Adrenal gland (tissue), 12 donors: ENCODE results near the gene CPED1. TPM values are rescaled to one million over a fixed set of nuclear protein-coding genes. Genes with fewer than 3 reads are reported as not detected.
"Not testable (repeated sequence)": the region's sequence is repeated elsewhere in the genome, so short reads cannot be mapped to it uniquely, and the experiment has no call there.

Experiments
- DNase-seq, 7 donors: peaks; one replicate each; pipeline ENCODE4 v3.0.0-alpha.2; 2019 to 2020
- H3K27ac ChIP-seq, 5 donors: fragments of 200-600 bp; sonication (generic) in 4 of 5; 1 replicate in 3 of 5; 2 replicates in 2 of 5; pipeline versions ENCODE4 v1.5.1 to v1.8.0; 2016 to 2020; ENCODE audit warnings: mild to moderate bottlenecking in 1 of 5
- H3K27me3 ChIP-seq: fragments of 200-600 bp; 2 replicates; pipeline ENCODE4 v1.8.0; 2021
- H3K36me3 ChIP-seq, 2 donors: fragments of 200-600 bp; replicated peaks in 1 of 2; 1 replicate in 1 of 2; 2 replicates in 1 of 2; pipeline versions ENCODE4 v1.5.1 to v1.8.0; 2018 to 2022
- H3K4me1 ChIP-seq, 2 donors: fragments of 200-600 bp; replicated peaks in 1 of 2; 1 replicate in 1 of 2; 2 replicates in 1 of 2; pipeline versions ENCODE4 v1.5.1 to v1.8.0; 2018 to 2021
- H3K4me3 ChIP-seq, 4 donors: fragments of 200-600 bp; sonication (generic) in 3 of 4; one replicate each; pipeline ENCODE4 v1.5.1; 2016 to 2018
- H3K9me3 ChIP-seq, 3 donors: fragments of 200-600 bp; sonication (generic) in 1 of 3; replicated peaks in 1 of 3; 1 replicate in 2 of 3; 2 replicates in 1 of 3; pipeline versions ENCODE4 v1.5.1 to v1.8.0; 2016 to 2021
- POLR2A ChIP-seq, 2 donors: fragments of 450-650 bp; IDR thresholded peaks; one replicate each; pipeline ENCODE4 v1.6.1; 2017; ENCODE audit warnings: antibody characterized with exemption in 2 of 2, mild to moderate bottlenecking in 2 of 2, moderate library complexity in 1 of 2
- WGBS, 4 donors: extraction: QIAGEN DNeasy Blood & Tissue Kit in 2 of 4; methylation state at CpG; one replicate each; pipeline versions ENCODE4 v1.1.5 to v1.1.7; 2013 to 2017; 5-methylcytosine and 5-hydroxymethylcytosine counted together
- intact Hi-C, 2 donors: fragments of 100-400 bp; cut with DNase I; formaldehyde crosslinking; loops; one replicate each; pipeline versions ENCODE4 v1.14.1 to v1.15.0; 2022 to 2023
- polyA plus RNA-seq, 3 donors: library from polyadenylated mRNA; stranded (reverse); fragments of 200-250 nt in 2 of 3; fragments of 350-450 nt in 1 of 3; fragmentation: Illumina TruSeq in 1 of 3; extraction: RNeasy Lipid Tissue Mini Kit (QIAGEN cat#74804) in 1 of 3; gene quantifications; one replicate each; pipeline ENCODE4 v1.2.3, GENCODE V29; 2013 to 2014
- total RNA-seq, 9 donors: library from RNA; depleted of rRNA in 4 of 9; stranded (reverse); fragments of >200 nt in 4 of 9; fragments of 120-200 nt in 1 of 9; fragmentation: NEBNext Ultra II Directional in 1 of 9; extraction: Animal tissue kit (Norgen Biotek cat#: 25700) in 1 of 9; gene quantifications; one replicate each; pipeline versions ENCODE4 v1.1.0 to v1.2.4, GENCODE V29; 2013 to 2023
- TF ChIP-seq, protein P1 (sequence below), 6 experiments: fragments of 450-650 bp in 4 of 6; fragments of 200-600 bp in 2 of 6; sonication (generic) in 1 of 6; IDR thresholded peaks; 1 replicate in 5 of 6; 2 replicates in 1 of 6; pipeline versions ENCODE4 v1.5.1 to v1.8.0; 2016 to 2021; ENCODE audit warnings: antibody characterized with exemption in 6 of 6, mild to moderate bottlenecking in 2 of 6, moderate library complexity in 1 of 6
- donor health status: healthy with polysubstance abuse.
- donor health status: Bipolar disorder and iron deficiency.
- donor health status: DM: yes; HTN: yes; CAD: no.
- donor health status: DM: no; HTN: no; CAD: no.
- donor health status: DM: no; HTN: no; CAD: no.
- donor health status: DM: yes; HTN: yes; CAD: no.

The CPED1 gene
- total and polyA plus RNA-seq, 12 donors: 5.2 to 72.2 (median 40.7) TPM

DNA sequence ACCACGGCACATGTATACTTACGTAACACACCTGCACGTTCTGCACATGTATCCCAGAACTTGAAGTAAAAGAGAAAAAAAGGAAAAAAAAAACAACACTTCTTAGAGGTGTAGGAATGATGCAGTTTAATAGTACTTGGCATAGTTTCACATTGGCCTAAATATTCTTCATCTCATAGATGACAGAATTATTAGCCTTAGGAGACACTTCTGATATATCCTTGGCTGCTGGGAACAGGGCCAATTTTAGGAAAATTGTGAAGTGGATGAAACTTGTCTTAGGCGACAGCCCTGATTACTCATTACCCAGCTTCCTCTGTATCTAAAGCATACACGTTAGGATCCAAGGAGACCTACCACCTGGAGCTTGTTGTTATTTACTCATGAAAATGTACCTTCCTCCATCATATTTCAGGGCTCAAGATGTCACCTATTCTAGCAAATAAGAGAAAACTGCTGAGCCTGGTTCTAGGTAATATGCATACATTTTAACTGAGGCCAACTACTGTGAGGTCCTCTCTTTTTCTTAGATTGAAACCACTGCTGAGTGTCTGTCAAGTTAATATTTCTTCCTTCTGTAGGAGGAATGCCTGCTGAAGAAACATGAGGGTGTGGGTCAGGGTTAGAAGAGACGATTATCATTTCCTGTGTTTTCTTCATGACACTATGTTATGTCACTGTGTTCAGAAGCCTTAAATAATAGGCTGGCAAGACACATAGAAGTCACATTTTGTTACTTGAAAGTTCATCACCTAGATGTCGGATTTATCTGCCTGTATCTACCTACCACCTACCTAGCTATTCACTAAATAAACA, 44.3 kb downstream of the CPED1 start:
- H3K36me3 ChIP-seq: no peaks in the 10 kb centered on the region
- H3K4me1 ChIP-seq: peaks cover 0 to 12% of the 10 kb centered on the region in 2 donors
- H3K9me3 ChIP-seq: no peaks in the 10 kb centered on the region
- intact Hi-C loops: no loop called here
- DNase-seq: peak in 4 of 7 donors; percentile 29 to 45 (median 37)
- H3K27ac ChIP-seq: peak overlapping the region in 1 of 5 donors; percentile 4
- 49 to 53% (median 51%) methylated on average over 7 of the region's 7 CpGs for WGBS, 4 donors
- no peak overlapping the region for H3K4me3 ChIP-seq
- no peak for TF ChIP-seq POLR2A (IDR thresholded peaks at IDR 0.05)
- TF ChIP-seq, protein P1, sequence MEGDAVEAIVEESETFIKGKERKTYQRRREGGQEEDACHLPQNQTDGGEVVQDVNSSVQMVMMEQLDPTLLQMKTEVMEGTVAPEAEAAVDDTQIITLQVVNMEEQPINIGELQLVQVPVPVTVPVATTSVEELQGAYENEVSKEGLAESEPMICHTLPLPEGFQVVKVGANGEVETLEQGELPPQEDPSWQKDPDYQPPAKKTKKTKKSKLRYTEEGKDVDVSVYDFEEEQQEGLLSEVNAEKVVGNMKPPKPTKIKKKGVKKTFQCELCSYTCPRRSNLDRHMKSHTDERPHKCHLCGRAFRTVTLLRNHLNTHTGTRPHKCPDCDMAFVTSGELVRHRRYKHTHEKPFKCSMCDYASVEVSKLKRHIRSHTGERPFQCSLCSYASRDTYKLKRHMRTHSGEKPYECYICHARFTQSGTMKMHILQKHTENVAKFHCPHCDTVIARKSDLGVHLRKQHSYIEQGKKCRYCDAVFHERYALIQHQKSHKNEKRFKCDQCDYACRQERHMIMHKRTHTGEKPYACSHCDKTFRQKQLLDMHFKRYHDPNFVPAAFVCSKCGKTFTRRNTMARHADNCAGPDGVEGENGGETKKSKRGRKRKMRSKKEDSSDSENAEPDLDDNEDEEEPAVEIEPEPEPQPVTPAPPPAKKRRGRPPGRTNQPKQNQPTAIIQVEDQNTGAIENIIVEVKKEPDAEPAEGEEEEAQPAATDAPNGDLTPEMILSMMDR (IDR thresholded peaks at IDR 0.05): no peak
- no peaks in the 10 kb centered on the region for H3K27me3 ChIP-seq

DNA sequence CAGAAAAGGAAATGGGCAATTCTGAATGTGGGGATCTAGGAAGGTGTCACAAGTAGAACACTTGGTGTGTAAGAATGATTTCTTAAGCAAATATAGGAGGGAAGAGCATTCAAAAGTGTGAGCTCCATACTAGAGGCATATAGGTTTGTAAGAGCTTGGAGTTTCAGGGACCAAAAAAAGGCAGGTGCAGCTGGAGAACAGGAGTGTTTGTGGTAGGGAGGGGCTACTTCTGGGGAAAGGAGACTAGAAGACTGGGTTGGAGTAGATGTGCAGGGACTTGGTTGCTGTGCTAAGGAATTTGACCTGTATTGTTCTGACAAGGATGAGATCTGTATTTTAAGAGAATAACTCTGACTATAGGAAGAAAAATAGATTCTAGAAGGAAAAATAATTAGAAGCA, 46.4 kb downstream of the CPED1 start:
- DNase-seq: no peak
- H3K27ac ChIP-seq: no peak overlapping the region
- intact Hi-C loops: no loop called here
- H3K9me3 ChIP-seq: no peaks in the 10 kb centered on the region
- H3K36me3 ChIP-seq: no peaks in the 10 kb centered on the region
- H3K27me3 ChIP-seq: no peaks in the 10 kb centered on the region
- no peak overlapping the region for H3K4me3 ChIP-seq
- peaks cover 0 to 20% of the 10 kb centered on the region in 2 donors for H3K4me1 ChIP-seq
- no peak for TF ChIP-seq POLR2A (IDR thresholded peaks at IDR 0.05)
- TF ChIP-seq, protein P1 (IDR thresholded peaks at IDR 0.05): no peak

- H3K9me3 ChIP-seq, DNase-seq, H3K27ac ChIP-seq, H3K27me3 ChIP-seq, H3K36me3 ChIP-seq, H3K4me3 ChIP-seq, intact Hi-C loops: not testable (repeated sequence)
- H3K4me1 ChIP-seq: peaks cover 0 to 25% of the 10 kb centered on the region in 2 donors
These were observed 48.3 kb downstream of the CPED1 start for GRCh38 chr7:121036776-121037175.

DNA sequence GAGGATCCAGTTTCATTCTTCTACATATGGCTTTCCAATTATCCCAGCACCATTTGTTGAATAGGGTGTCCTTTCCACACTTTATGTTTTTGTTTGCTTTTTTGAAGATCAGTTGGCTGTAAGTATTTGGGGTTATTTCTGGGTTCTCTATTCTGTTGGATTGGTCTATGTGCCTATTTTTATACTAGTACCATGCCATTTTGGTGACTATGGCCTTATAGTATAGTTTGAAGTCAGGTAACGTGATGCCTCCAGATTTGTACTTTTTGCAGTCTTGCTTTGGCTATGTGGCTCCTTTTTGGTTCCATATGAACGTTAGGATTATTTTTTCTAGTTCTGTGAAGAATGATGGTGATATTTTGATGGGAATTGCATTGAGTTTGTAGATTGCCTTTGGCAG, 48.8 kb downstream of the CPED1 start:
- H3K4me1 ChIP-seq: peaks cover 0 to 26% of the 10 kb centered on the region in 2 donors
- 88 to 97% (median 94%) methylated on average over 2 of the region's 2 CpGs for WGBS, 4 donors
- H3K4me3 ChIP-seq, H3K27me3 ChIP-seq, DNase-seq, H3K9me3 ChIP-seq, intact Hi-C loops, H3K36me3 ChIP-seq, H3K27ac ChIP-seq: not testable (repeated sequence)

- no peak for TF ChIP-seq POLR2A (IDR thresholded peaks at IDR 0.05)
- TF ChIP-seq, protein P1 (IDR thresholded peaks at IDR 0.05): no peak
- Histone ChIP-seq H3K27me3 (no peaks in the 10 kb centered on the region), H3K36me3 (no peaks in the 10 kb centered on the region), H3K9me3 (no peaks in the 10 kb centered on the region), H3K27ac (no peak overlapping the region), H3K4me3 (no peak overlapping the region), H3K4me1 (peaks cover 0 to 18% of the 10 kb centered on the region in 2 donors)
- intact Hi-C loops: no loop called here
- WGBS, 4 donors: 70 to 77% (median 73%) methylated on average over 4 of the region's 4 CpGs
- no peak for DNase-seq
These were observed 49.6 kb downstream of the CPED1 start for GRCh38 chr7:121037957-121038716.
